CD4-positive, alpha-beta T cell treated with Interleukin-12 subunit alpha and Interleukin-12 subunit beta, for 1 hour (primary cell): ENCODE results near the gene GTPBP10.
A peak's percentile ranks its signal among the peaks of the same experiment; 100 is the strongest.

ENCODE experiments used
- DNase-seq: peaks from one replicate; pipeline ENCODE4 v3.0.0-alpha.2; 2020

The GTPBP10 gene

GRCh38 chr7:90383861-90384260 lies 37.3 kb downstream of the GTPBP10 start:
- DNase-seq: no peak

- no peak for DNase-seq
Observed at GRCh38 chr7:90384433-90384832, 37.9 kb downstream of the GTPBP10 start.

DNA sequence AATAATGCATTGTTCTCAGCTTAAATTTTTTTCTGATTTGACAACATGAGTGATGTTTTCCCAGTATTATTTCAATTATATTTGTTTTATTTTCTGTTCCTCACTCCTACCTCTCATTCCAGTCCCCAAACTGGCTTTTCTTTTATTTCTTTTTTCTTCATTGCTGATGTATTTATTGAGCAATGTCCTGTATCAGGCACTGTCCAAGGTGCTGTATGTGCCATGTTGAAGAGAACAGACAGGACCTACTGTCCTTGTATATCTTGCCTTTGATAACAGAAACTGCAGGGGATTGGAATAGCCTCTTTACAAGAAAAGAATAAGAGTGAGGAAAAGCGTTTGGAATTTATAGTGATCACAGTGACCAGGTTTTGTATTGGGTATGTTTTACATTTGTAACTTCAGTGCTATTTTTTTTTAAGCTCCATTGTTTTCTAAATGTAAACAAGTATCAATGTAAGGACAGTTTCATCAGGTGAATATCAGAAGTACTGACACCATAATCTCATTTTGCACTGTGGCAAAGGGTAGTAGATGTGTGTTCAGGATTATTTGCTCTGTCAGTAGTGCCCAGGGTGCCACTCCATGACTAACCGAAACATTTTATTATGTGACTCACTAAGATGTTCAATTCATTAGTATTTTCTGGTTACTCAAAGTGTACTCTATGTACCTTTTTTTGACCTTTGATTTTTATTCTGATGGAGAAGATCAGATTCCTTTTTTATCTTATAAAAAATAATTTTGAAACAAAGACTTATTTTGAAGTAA lies 41.1 kb downstream of the GTPBP10 start:
- DNase-seq: no peak

GRCh38 chr7:90390926-90391325 lies 44.4 kb downstream of the GTPBP10 start:
- DNase-seq: no peak

GRCh38 chr7:90391488-90391887 lies 45.0 kb downstream of the GTPBP10 start:
- DNase-seq: no peak

- DNase-seq: no peak
Observed at GRCh38 chr7:90396420-90396819, 49.9 kb downstream of the GTPBP10 start.

DNA sequence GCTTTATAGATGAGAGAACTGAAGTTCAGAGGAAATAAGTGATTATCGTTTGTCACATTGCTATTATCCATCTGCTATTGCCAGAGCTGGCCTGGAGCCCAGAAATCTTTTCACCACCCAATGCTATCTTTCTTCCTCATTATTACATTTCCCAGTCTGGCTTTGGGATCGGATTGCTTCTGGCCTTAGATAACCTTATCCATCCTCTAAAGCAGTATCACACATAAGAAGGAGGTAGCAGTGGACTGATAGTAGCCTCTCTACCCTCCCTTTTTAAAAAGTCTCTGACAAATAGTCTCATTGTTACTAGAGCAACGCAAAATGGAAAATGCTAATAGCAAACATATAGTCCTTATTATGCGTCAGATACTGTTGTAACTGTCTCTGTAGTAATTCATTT lies 55.5 kb downstream of the GTPBP10 start:
- DNase-seq: no peak

DNA sequence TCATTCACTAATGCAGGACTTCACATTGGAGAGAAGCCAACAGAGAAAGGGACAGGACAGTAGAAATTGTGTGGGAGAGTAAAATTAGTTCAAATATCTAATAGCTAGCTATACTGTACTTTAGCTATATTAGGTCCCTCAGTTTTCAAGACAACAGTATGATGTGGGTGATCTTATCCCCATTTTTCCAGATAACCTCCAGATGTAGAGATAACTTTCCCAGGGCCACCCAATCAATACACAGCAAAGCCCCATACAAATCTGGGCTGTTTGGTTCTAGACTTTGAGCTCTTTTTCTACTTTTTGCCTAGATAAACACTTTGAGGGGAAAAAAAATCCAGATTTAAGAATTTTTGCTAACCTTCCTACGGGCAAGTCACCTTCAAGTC lies 56.3 kb downstream of the GTPBP10 start:
- DNase-seq: no peak

DNA sequence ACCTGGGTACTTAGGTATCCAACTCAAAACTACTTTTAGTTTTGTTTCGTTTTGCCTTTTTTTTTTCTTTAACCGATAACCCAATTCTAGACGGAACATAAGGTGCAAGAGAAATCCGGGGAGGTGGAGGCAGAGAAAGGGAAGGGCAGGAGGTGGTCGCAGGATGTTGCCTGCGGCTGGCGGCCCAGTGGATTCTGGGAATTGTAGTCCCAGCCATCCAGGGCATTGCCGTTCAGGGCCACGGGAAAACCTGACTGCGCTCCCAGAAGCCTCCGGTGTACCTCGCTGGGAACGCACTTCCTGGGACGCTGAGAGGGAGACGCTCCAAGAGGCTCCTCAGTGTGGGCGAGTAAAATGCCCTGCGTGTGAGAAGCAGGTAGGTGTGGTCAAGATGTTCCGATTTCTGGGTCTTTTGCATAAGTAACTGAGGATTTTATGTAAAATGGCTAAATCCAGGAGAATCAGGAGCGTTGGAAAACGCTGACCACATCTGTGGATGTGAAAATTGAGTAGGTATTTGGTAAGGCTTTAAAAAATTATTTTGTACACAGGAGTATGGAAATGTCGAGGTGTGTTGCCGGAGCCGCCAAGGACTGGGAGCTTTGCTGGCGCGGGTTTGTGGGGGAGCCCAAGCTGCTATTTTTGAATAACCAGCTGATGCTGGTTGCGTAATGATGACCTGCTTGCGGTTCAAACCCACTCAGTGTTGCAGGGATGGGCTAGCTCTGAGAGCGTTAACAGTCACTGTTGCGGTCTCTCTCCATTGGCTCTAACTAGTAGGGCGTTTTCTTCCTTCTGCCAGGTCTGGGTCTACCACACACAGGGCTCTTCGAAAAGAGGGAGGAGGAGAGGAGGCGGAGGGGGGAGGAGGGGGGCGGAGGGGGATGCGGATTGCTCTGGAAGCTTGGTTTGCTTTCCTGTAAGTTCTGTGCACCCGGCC lies 56.9 kb downstream of the GTPBP10 start, which contains the start of gene CLDN12:
TSS of gene CLDN12 (plus strand) at position 288 of the 940 bp plus-strand sequence. CDS start 9,216 bp downstream, outside the sequence.
- peak; percentile 80 for DNase-seq

DNA sequence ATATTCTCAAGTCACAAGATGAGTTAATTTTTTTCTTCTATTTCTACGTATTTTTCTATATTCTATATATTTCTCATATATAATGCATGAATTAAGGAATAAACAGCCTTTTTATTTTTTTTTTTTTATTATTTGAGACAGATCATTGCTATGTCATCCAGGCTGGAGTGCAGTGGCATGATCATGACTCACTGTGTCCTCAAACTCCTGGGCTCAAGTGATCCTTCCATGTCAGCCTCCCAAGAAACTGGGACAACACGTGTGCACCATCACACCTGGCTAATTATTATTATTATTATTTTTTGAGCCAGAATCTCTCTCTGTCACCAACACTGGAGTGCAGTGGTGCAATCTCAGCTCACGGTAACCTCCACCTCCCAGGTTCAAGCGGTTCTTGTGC lies 58.3 kb downstream of the GTPBP10 start:
- DNase-seq: no peak

GRCh38 chr7:90407484-90407821 lies 60.9 kb downstream of the GTPBP10 start:
- no peak for DNase-seq

DNA sequence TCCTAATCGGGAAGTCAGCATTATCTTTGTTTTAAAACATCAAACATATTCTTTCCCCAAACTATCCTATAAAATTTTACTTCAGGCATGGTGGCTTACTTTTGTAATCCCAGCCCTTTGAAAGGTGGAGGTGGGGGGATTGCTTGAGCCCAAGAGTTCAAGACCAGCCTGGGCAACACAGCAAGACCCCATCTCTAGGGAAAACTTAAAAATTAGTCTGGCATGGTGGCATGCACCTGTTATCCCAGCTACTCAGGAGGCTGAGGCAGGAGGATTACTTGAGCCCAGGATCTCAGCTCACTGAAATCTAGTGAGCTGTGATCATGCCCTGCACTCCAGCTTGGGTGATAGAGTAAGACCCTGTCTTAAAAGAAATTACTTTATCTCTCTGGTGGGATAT lies 61.6 kb downstream of the GTPBP10 start:
- DNase-seq: no peak

DNA sequence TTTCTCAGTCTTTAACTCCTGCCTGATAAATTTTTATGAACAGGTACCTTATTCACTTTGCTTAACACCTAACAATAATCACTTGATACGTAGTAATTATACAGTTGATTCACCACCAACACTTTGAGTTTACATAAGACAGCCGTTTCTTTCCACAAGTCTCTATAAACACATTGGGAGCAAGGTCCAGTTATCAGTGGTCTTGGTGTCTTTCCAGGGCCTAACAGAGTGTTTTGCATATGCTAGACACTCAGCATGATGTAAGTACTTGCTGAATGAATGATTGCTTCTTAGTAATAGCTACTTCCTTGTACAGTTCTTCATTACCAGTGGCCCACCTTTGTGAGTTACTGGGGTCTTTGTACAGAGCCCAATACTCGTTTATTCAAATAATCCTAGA lies 63.2 kb downstream of the GTPBP10 start:
- no peak for DNase-seq

DNA sequence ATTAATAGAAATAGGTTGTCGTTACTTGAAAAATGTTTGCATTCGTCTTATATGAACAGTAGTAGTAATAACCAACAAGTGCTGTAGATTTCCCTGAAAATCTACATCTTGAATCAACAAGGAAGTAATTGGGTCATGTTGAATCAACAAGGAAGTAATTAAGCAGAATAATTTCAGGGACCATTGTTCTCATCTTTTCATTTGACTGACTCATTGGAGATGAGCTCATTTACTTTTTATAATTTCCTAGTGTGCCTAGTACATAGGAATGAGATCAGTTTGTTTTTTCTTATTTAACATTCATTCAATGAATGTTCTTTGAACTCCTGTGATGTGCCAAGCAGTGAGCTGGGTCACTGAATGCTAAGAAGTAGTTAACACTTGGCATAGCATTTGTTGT lies 65.0 kb downstream of the GTPBP10 start:
- no peak for DNase-seq

DNA sequence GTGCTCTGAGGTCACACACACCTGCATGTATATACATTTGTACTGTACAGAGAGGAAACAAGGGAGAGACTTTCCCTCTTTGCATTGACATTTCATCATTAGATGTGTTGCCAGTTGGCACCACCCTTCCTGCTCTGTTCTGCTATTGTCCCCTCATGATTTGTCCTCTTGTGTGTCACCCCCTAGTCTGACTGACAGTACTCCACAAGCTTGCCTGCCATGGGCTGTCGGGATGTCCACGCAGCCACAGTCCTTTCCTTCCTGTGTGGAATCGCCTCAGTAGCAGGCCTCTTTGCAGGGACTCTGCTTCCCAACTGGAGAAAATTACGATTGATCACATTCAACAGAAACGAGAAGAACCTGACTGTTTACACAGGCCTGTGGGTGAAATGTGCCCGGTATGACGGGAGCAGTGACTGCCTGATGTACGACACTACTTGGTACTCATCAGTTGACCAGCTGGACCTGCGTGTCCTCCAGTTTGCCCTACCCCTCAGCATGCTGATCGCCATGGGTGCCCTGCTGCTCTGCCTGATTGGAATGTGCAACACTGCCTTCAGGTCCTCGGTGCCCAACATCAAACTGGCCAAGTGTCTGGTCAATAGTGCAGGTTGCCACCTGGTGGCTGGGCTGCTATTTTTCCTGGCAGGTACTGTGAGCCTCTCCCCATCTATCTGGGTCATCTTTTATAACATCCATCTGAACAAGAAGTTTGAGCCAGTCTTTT lies 66.1 kb downstream of the GTPBP10 start:
- DNase-seq: peak; percentile 9

- no peak for DNase-seq
Observed at GRCh38 chr7:90413185-90413528, 66.6 kb downstream of the GTPBP10 start.

- no peak for DNase-seq
Observed at GRCh38 chr7:90421651-90422050, 75.1 kb downstream of the GTPBP10 start.

GRCh38 chr7:90424720-90425119 lies 78.2 kb downstream of the GTPBP10 start:
- no peak for DNase-seq

GRCh38 chr7:90425376-90425775 lies 78.9 kb downstream of the GTPBP10 start:
- no peak for DNase-seq

GRCh38 chr7:90430614-90431460 lies 84.3 kb downstream of the GTPBP10 start:
- no peak for DNase-seq

- DNase-seq: no peak
Observed at GRCh38 chr7:90432752-90433151, 86.2 kb downstream of the GTPBP10 start.

DNA sequence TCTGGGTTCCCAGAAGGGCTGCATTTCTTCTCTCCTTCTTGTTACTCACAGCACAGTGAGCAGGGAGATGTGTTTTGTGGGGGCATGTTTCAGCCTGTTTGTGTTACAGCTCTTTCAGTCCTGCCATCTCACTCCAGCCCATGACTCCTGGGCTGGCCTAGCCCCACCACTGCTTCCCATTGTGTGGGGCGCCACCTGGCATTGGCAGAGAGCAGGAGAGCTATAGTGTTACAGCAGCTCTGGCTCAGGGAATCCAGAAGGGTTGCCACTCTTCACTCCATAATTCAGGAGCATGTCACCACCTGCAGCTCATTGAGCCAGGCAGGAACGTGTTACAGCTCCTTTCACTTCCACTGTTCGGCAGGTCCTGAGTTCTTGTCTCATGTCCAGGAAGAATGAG lies 86.7 kb downstream of the GTPBP10 start:
- no peak for DNase-seq
